Measurements from ENCODE around the gene CD1C.

- TF ChIP-seq CTCF (IDR thresholded peaks at IDR 0.05; ENCODE audit: insufficient read depth, low read depth, low read length) (no peak), EZH2 (IDR thresholded peaks at IDR 0.05; ENCODE audit: insufficient read depth, low read length) (no peak)
Observed at GRCh38 chr1:158259117-158259516, 30.6 kb upstream of the CD1C start.
